ENCODE measurements around the gene COL8A2.

GRCh38 chr1:36128905-36129206 is 3.8 kb upstream of the COL8A2 start:
- TF ChIP-seq CTCF (IDR thresholded peaks at IDR 0.05; ENCODE audit: low read depth, low read length) (no peak), POLR2A (IDR thresholded peaks at IDR 0.05; ENCODE audit: extremely low read depth, insufficient read length) (no peak)
